Activated B cell treated with CpG ODN at 0.5 μM for 24 hours (primary cell): ENCODE data around the gene PRM1. TPM values are rescaled to one million over a fixed set of nuclear protein-coding genes. Genes with fewer than 3 reads are reported as not detected.
"Not testable (repeated sequence)": the region's sequence is repeated elsewhere in the genome, so short reads cannot be mapped to it uniquely, and the experiment has no call there.

Experiments
- ATAC-seq: fragments of 200-7000 bp; cut with Tn5 transposase; one replicate; pipeline ENCODE4 v1.10.0; 2021; ENCODE audit warnings: low read depth, mild to moderate bottlenecking, moderate library complexity
- CTCF ChIA-PET: fragments of 350-600 bp; sonication (Branson Sonifier 250); formaldehyde crosslinking; loops from one replicate; lab custom pipeline; 2021; ENCODE audit warnings: antibody characterized with exemption; lab: Charles Lee
- POLR2A ChIA-PET: fragments of 350-600 bp; sonication (Branson Sonifier 250); formaldehyde crosslinking; loops from one replicate; lab custom pipeline; 2021; ENCODE audit warnings: antibody characterized with exemption; lab: Charles Lee
- DNase-seq: peaks from one replicate; pipeline ENCODE4 v3.0.0; 2022
- H3K27ac Mint-ChIP-seq: one replicate; pipeline ENCODE4 v1.8.0; 2020; ENCODE audit warnings: mixed read lengths
- H3K27me3 Mint-ChIP-seq: one replicate; pipeline ENCODE4 v1.8.0; 2021; ENCODE audit warnings: mixed read lengths
- H3K36me3 Mint-ChIP-seq: one replicate; pipeline ENCODE4 v1.8.0; 2021; ENCODE audit warnings: low read depth, mixed read lengths
- H3K4me1 Mint-ChIP-seq: one replicate; pipeline ENCODE4 v1.8.0; 2021; ENCODE audit warnings: mixed read lengths
- H3K4me3 Mint-ChIP-seq: one replicate; pipeline ENCODE4 v1.8.0; 2020; ENCODE audit warnings: mild to moderate bottlenecking, mixed read lengths
- H3K9me3 Mint-ChIP-seq: one replicate; pipeline ENCODE4 v1.8.0; 2020; ENCODE audit warnings: mixed read lengths
- CTCF ChIP-seq: fragments of 200-600 bp; IDR thresholded peaks from one replicate; pipeline ENCODE4 v1.8.0; 2022; ENCODE audit warnings: antibody characterized with exemption, mild to moderate bottlenecking
- intact Hi-C: fragments of 100-400 bp; cut with micrococcal nuclease; formaldehyde crosslinking; loops from one replicate; pipeline ENCODE4 v1.15.1; 2024
- total RNA-seq: library from RNA; stranded (reverse); gene quantifications from 2 replicates; pipeline ENCODE4 v1.2.3, GENCODE V29; 2022

The PRM1 gene
- total RNA-seq, 1 donor from 2014 or later, result not detected

- DNase-seq (no peak), ATAC-seq (no peak)
- H3K27ac Mint-ChIP-seq, result no peak overlapping the region
- H3K9me3 Mint-ChIP-seq, result no peaks in the 10 kb centered on the region
- no peak for TF ChIP-seq CTCF
- ChIA-PET POLR2A (interaction anchor here (2.0 to 5.7 kb wide), 2 partner anchors 13 to 39 kb away, joined by 11 to 197 read pairs; partner anchors contain the start of gene SOCS1), CTCF (no interaction called here)
- no peak overlapping the region for H3K4me3 Mint-ChIP-seq
- intact Hi-C loops, result loop anchor here (2.0 to 5.0 kb wide), 2 partner anchors 17 to 218 kb away; no protein-coding TSS in a partner anchor
- peaks cover 70% of the 10 kb centered on the region for H3K4me1 Mint-ChIP-seq
- no peaks in the 10 kb centered on the region for H3K27me3 Mint-ChIP-seq
- H3K36me3 Mint-ChIP-seq, result no peaks in the 10 kb centered on the region
Measured at GRCh38 chr16:11295672-11296071, 14.5 kb upstream of the PRM1 start.

- TF ChIP-seq CTCF, result no peak
- no peak for DNase-seq
- CTCF ChIA-PET, result no interaction called here
- intact Hi-C loops, result no loop called here
- H3K4me3 Mint-ChIP-seq, result no peak overlapping the region
- H3K27me3 Mint-ChIP-seq, result no peaks in the 10 kb centered on the region
- peaks cover 46% of the 10 kb centered on the region for H3K4me1 Mint-ChIP-seq
- POLR2A ChIA-PET, result interaction anchor here (0.6 to 1.0 kb wide), 6 partner anchors 17 to 67 kb away, joined by 3 to 9 read pairs (median 4); no protein-coding TSS in a partner anchor
- H3K36me3 Mint-ChIP-seq, result no peaks in the 10 kb centered on the region
- no peaks in the 10 kb centered on the region for H3K9me3 Mint-ChIP-seq
- no peak overlapping the region for H3K27ac Mint-ChIP-seq
- no peak for ATAC-seq
Measured at GRCh38 chr16:11292076-11292748, 11.1 kb upstream of the PRM1 start.

GRCh38 chr16:11291091-11291703 lies 10.1 kb upstream of the PRM1 start:
- Mint-ChIP-seq H3K4me1 (peaks cover 46% of the 10 kb centered on the region), H3K36me3 (no peaks in the 10 kb centered on the region), H3K27me3 (no peaks in the 10 kb centered on the region), H3K9me3 (no peaks in the 10 kb centered on the region), H3K4me3 (no peak overlapping the region), H3K27ac (no peak overlapping the region)
- intact Hi-C loops, result no loop called here
- ChIA-PET POLR2A (interaction anchor here (0.7 to 1.0 kb wide), 2 partner anchors 20 to 37 kb away, joined by 3 to 4 read pairs; no protein-coding TSS in a partner anchor), CTCF (no interaction called here)
- no peak for TF ChIP-seq CTCF
- ATAC-seq (no peak), DNase-seq (no peak)

- no peaks in the 10 kb centered on the region for H3K36me3 Mint-ChIP-seq
- H3K4me1 Mint-ChIP-seq, result peaks cover 53% of the 10 kb centered on the region
- no peak overlapping the region for H3K27ac Mint-ChIP-seq
- CTCF ChIA-PET, result no interaction called here
- intact Hi-C loops, result no loop called here
- no peaks in the 10 kb centered on the region for H3K27me3 Mint-ChIP-seq
- ATAC-seq, result no peak
- no peak overlapping the region for H3K4me3 Mint-ChIP-seq
- no peak for TF ChIP-seq CTCF
- no peak for DNase-seq
- no peaks in the 10 kb centered on the region for H3K9me3 Mint-ChIP-seq
- POLR2A ChIA-PET, result interaction anchor here (0.7 kb wide), 1 partner anchor 21 kb away, joined by 3 read pairs; no protein-coding TSS in a partner anchor
Measured at GRCh38 chr16:11290102-11290893, 9.2 kb upstream of the PRM1 start.

- H3K36me3 Mint-ChIP-seq, result not testable (repeated sequence)
Measured at GRCh38 chr16:11289696-11290095, 8.6 kb upstream of the PRM1 start.

More at GRCh38 chr16:11289696-11290095, 8.6 kb upstream of the PRM1 start:
- DNase-seq, CTCF ChIA-PET, H3K9me3 Mint-ChIP-seq, H3K4me3 Mint-ChIP-seq, H3K27ac Mint-ChIP-seq, H3K27me3 Mint-ChIP-seq, ATAC-seq, intact Hi-C loops: not testable (repeated sequence)
- POLR2A ChIA-PET, result interaction anchor here (1.5 kb wide), 1 partner anchor 34 kb away, joined by 4 read pairs; the partner anchor contains the start of gene SOCS1
- peaks cover 47% of the 10 kb centered on the region for H3K4me1 Mint-ChIP-seq
